Diencephalon (tissue), 1 donor: Measurements from ENCODE around the gene SHLD3. TPM values are rescaled to one million over a fixed set of nuclear protein-coding genes. Genes with fewer than 3 reads are reported as not detected.

Experiments
- small RNA-seq: library from RNA; depleted of rRNA; stranded (forward); fragments of <200 nt; gene quantifications from one replicate; pipeline ENCODE3, GENCODE V24; 2014
- total RNA-seq: library from RNA; depleted of rRNA; stranded (reverse); fragments of >200 nt; gene quantifications from one replicate; pipeline ENCODE4 v1.2.3, GENCODE V29; 2014

The SHLD3 gene, protein sequence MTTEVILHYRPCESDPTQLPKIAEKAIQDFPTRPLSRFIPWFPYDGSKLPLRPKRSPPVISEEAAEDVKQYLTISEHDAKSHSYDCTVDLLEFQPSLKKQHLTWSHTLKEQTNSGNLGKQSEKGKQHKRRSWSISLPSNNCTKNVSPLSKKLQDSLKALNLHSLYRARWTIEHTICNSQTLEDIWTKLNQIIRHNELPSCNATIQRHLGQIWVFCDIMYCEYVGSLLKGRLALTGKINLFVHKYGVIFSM
- 10.8 TPM for total RNA-seq

GRCh38 chr5:65624571-65625555 lies at the start of gene SHLD3, which contains the start of gene TRAPPC13:
Gene SHLD3 (plus strand): TSS chr5:65625027. CDS start chr5:65629588, 4,561 bp downstream.
Gene TRAPPC13 (plus strand): TSS chr5:65625027. CDS start chr5:65625061, 34 bp downstream.

DNA sequence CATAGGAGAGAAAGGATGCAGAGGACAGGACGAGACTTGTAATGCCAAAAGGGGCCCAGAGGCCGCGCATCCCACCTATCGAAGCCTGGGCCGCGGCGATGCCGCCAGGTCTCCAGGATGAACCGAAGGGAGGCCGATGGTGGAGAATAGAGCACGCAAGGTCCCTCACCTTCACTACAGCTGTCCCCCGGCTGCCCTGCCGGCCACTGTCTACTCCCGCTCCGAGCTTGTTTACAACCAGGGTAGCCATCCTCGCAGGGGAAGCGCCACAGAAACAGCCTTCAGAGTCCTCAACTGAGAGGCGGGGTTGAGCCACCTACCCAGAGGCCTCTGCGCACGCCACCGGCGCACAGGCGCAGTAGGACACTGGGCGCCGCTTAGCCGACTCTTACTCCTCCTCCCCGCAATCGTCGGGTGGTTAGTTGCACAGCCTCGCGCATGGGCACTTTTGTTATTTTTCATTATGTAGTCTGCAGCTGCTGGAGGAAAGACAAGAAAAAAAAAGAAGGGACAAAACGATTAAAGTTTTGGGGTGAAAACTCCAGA lies 729 bp upstream of the SHLD3 start, which contains the start of gene TRIM23:
Gene TRIM23 (minus strand): TSS at position 309 of the 546 bp plus-strand sequence. CDS start 59 bp downstream, at position 250.

Small RNA genes within 50 kb of the gene (small RNA-seq; reads per million reads assigned to genes)
- gene RNU6-540P, result not detected

Other genes starting within 250 kb of the SHLD3 start
- 27.5 TPM for gene ADAMTS6, start 143.1 kb upstream of the SHLD3 start, total RNA-seq
- gene CENPK, start 61.9 kb upstream of the SHLD3 start, total RNA-seq, result 12.0 TPM
- gene PPWD1, start 61.7 kb upstream of the SHLD3 start, total RNA-seq, result 53.5 TPM
- gene TRIM23, start 694 bp upstream of the SHLD3 start, total RNA-seq, result 87.2 TPM
- 49.6 TPM for gene TRAPPC13, start within 50 bp of the SHLD3 start, total RNA-seq
- 49.1 TPM for gene SGTB, start 97.1 kb downstream of the SHLD3 start, total RNA-seq
- gene NLN, start 97.2 kb downstream of the SHLD3 start, total RNA-seq, result 57.7 TPM